SU-DHL-6 (cell line): ENCODE measurements around the gene CAPN5.

Experiments used
- CTCF ChIP-seq: fragments of 200-600 bp; sonication (generic); IDR thresholded peaks from one replicate; pipeline ENCODE4 v1.5.1; 2017; ENCODE audit warnings: antibody characterized with exemption, mild to moderate bottlenecking, low read length, moderate library complexity; ENCODE audit not compliant: insufficient read depth, poor library complexity, severe bottlenecking
- EZH2phosphoT487 ChIP-seq: fragments of 200-600 bp; sonication (generic), shearing (Covaris generic); conservative IDR thresholded peaks from 2 replicates; pipeline ENCODE4 v1.6.1; 2018; ENCODE audit warnings: mild to moderate bottlenecking, antibody characterized with exemption, low read length, moderate library complexity, mixed read lengths

GRCh38 chr11:77129069-77129841 lies 62.5 kb downstream of the CAPN5 start:
- TF ChIP-seq CTCF: no peak
- no peak for TF ChIP-seq EZH2phosphoT487
